ENCODE results near the gene EHBP1.

DNA sequence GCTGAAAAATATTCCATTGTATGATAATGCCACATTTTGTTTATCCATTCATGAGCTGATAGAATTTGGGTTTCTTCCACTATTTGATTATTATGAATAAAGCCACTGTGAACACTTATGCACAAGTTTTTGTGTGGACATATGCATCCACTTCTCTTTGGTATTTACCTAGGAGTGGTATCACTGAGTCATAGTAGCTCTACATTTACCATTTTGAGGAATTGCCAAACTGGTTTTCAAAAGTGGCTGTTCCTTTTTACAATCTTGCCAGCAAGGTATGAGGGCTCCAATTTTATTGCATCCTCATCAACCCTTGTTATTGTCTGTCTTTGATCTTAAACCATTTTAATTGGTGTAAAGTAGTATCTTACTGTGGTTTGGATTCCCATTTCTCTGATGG, 13.3 kb upstream of the EHBP1 start:
- TF ChIP-seq, protein P1, sequence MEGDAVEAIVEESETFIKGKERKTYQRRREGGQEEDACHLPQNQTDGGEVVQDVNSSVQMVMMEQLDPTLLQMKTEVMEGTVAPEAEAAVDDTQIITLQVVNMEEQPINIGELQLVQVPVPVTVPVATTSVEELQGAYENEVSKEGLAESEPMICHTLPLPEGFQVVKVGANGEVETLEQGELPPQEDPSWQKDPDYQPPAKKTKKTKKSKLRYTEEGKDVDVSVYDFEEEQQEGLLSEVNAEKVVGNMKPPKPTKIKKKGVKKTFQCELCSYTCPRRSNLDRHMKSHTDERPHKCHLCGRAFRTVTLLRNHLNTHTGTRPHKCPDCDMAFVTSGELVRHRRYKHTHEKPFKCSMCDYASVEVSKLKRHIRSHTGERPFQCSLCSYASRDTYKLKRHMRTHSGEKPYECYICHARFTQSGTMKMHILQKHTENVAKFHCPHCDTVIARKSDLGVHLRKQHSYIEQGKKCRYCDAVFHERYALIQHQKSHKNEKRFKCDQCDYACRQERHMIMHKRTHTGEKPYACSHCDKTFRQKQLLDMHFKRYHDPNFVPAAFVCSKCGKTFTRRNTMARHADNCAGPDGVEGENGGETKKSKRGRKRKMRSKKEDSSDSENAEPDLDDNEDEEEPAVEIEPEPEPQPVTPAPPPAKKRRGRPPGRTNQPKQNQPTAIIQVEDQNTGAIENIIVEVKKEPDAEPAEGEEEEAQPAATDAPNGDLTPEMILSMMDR (IDR thresholded peaks at IDR 0.05; ENCODE audit: low read depth, low read length), result no peak
- TF ChIP-seq, protein P2, sequence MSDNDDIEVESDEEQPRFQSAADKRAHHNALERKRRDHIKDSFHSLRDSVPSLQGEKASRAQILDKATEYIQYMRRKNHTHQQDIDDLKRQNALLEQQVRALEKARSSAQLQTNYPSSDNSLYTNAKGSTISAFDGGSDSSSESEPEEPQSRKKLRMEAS (IDR thresholded peaks at IDR 0.05; ENCODE audit: low read depth, low read length), result no peak
- TF ChIP-seq MYC (IDR thresholded peaks at IDR 0.05; ENCODE audit: low read depth, low read length) (no peak), POLR2A (IDR thresholded peaks at IDR 0.05; ENCODE audit: extremely low read depth, insufficient read length) (no peak)
